IMR-90 (cell line): ENCODE data around the gene SLC28A3. TPM values are rescaled to one million over a fixed set of nuclear protein-coding genes. Genes with fewer than 3 reads are reported as not detected.

Experiments used
- ATAC-seq: fragments of 200-7000 bp; cut with Tn5 transposase; 2 replicates; pipeline ENCODE4 v1.9.1; 2020; ENCODE audit warnings: low read depth, mild to moderate bottlenecking, moderate library complexity
- BruUV-seq: library from RNA; stranded (reverse); fragments of 400-500 nt; replicated peaks from 2 replicates; lab custom pipeline; 2021; lab: Mats Ljungman, UMichigan
- CTCF ChIA-PET: fragments of 300-600 bp; formaldehyde crosslinking; extraction: SDS; loops from one replicate; lab custom pipeline; 2021; ENCODE audit warnings: antibody characterized with exemption; lab: Yijun Ruan, JAX
- POLR2A ChIA-PET: fragments of 300-600 bp; sonication (Branson Sonifier 250); formaldehyde crosslinking; loops from one replicate; lab custom pipeline; 2022; ENCODE audit warnings: antibody characterized with exemption; ENCODE audit not compliant: unreplicated experiment; lab: Charles Lee
- DNase-seq: peaks from one replicate; pipeline ENCODE4 v3.0.0; 2013
- H2AFZ ChIP-seq: replicated peaks from 2 replicates; pipeline ENCODE3; 2013; ENCODE audit warnings: low read length, mild to moderate bottlenecking; ENCODE audit not compliant: poor library complexity
- H2AK5ac ChIP-seq: 2 replicates; pipeline ENCODE4 v1.6.1; 2013; ENCODE audit warnings: low read depth, low read length, inconsistent platforms
- H2AK9ac ChIP-seq: replicated peaks from 2 replicates; pipeline ENCODE3; 2013; ENCODE audit warnings: mild to moderate bottlenecking, low read depth, low read length, moderate library complexity; ENCODE audit not compliant: poor library complexity
- H2BK120ac ChIP-seq: 2 replicates; pipeline ENCODE4 v1.6.1; 2013; ENCODE audit warnings: low read depth, low read length, inconsistent platforms
- H2BK15ac ChIP-seq: 3 replicates; pipeline ENCODE4 v1.6.1; 2013; ENCODE audit warnings: low read depth, low read length, inconsistent platforms
- H2BK20ac ChIP-seq: 2 replicates; pipeline ENCODE4 v1.6.1; 2013; ENCODE audit warnings: low read depth, mild to moderate bottlenecking, inconsistent platforms, low read length, moderate library complexity
- H2BK5ac ChIP-seq: 2 replicates; pipeline ENCODE4 v1.6.1; 2013; ENCODE audit warnings: mild to moderate bottlenecking, low read depth, low read length, inconsistent platforms; ENCODE audit not compliant: poor library complexity, severe bottlenecking
- H3K14ac ChIP-seq: replicated peaks from 2 replicates; pipeline ENCODE4 v1.6.1; 2013; ENCODE audit warnings: low read depth, low read length, inconsistent platforms
- H3K18ac ChIP-seq: 2 replicates; pipeline ENCODE4 v1.6.1; 2013; ENCODE audit warnings: low read depth, low read length, control low read depth
- H3K23ac ChIP-seq: 2 replicates; pipeline ENCODE4 v1.6.1; 2013; ENCODE audit warnings: low read depth, low read length, inconsistent platforms
- H3K27ac ChIP-seq: 2 replicates; pipeline ENCODE4 v1.5.1; 2013; ENCODE audit warnings: mild to moderate bottlenecking, control low read depth, low read length; ENCODE audit not compliant: insufficient read depth
- H3K27me3 ChIP-seq: 2 replicates; pipeline ENCODE4 v1.6.1; 2013; ENCODE audit warnings: low read length; ENCODE audit not compliant: control insufficient read depth, insufficient read depth
- H3K36me3 ChIP-seq: 2 replicates; pipeline ENCODE4 v1.6.1; 2013; ENCODE audit warnings: low read length, mixed read lengths; ENCODE audit not compliant: control insufficient read depth, insufficient read depth
- H3K4ac ChIP-seq: 2 replicates; pipeline ENCODE4 v1.6.1; 2013; ENCODE audit warnings: low read depth, low read length, inconsistent platforms
- H3K4me1 ChIP-seq: 2 replicates; pipeline ENCODE4 v1.6.1; 2013; ENCODE audit warnings: low read length, mixed read lengths; ENCODE audit not compliant: control insufficient read depth, insufficient read depth
- H3K4me2 ChIP-seq: 2 replicates; pipeline ENCODE4 v1.6.1; 2013; ENCODE audit warnings: low read depth, mild to moderate bottlenecking, control low read depth, low read length, moderate library complexity
- H3K4me3 ChIP-seq: 2 replicates; pipeline ENCODE4 v1.5.1; 2013; ENCODE audit warnings: low read depth, mild to moderate bottlenecking, control low read depth, low read length, moderate library complexity; ENCODE audit not compliant: insufficient read depth
- H3K56ac ChIP-seq: 2 replicates; pipeline ENCODE4 v1.6.1; 2013; ENCODE audit warnings: low read length, inconsistent platforms; ENCODE audit not compliant: insufficient read depth; ENCODE audit errors: extremely low read depth
- H3K79me1 ChIP-seq, 2 experiments: 2 replicates each; pipeline ENCODE4 v1.6.1; 2013; ENCODE audit warnings: low read length in 2 of 2, inconsistent platforms in 1 of 2, low read depth in 1 of 2
- H3K9ac ChIP-seq: 2 replicates; pipeline ENCODE4 v1.6.1; 2013; ENCODE audit warnings: low read depth, low read length, control low read depth
- H3K9me1 ChIP-seq: 2 replicates; pipeline ENCODE4 v1.6.1; 2013; ENCODE audit warnings: low read length, inconsistent platforms; ENCODE audit not compliant: insufficient read depth
- H3K9me3 ChIP-seq: 2 replicates; pipeline ENCODE4 v1.6.1; 2013; ENCODE audit warnings: low read length; ENCODE audit not compliant: control insufficient read depth, insufficient read depth
- H4K20me1 ChIP-seq: 2 replicates; pipeline ENCODE4 v1.6.1; 2013; ENCODE audit warnings: low read length, inconsistent platforms; ENCODE audit not compliant: insufficient read depth
- H4K5ac ChIP-seq: 2 replicates; pipeline ENCODE4 v1.6.1; 2013; ENCODE audit warnings: mild to moderate bottlenecking, low read depth, low read length, control low read depth
- H4K8ac ChIP-seq, 2 experiments: 2 replicates each; pipeline ENCODE4 v1.6.1; 2013; ENCODE audit warnings: low read depth in 2 of 2, low read length in 2 of 2, control low read depth in 1 of 2, inconsistent platforms in 1 of 2
- H4K91ac ChIP-seq: 2 replicates; pipeline ENCODE4 v1.6.1; 2013; ENCODE audit warnings: low read depth, low read length, inconsistent platforms; ENCODE audit not compliant: insufficient read depth
- MAFK ChIP-seq: IDR thresholded peaks from 2 replicates; pipeline ENCODE4 v1.6.1; 2012; ENCODE audit warnings: low read depth, low read length, improper control_type of control experiment
- NFE2L2 ChIP-seq: fragments of 150-350 bp; IDR thresholded peaks from 2 replicates; pipeline ENCODE4 v1.6.1; 2016; ENCODE audit warnings: low read depth, mild to moderate bottlenecking, low read length
- RAD21 ChIP-seq: IDR thresholded peaks from 2 replicates; pipeline ENCODE4 v1.6.1; 2012; ENCODE audit warnings: low read length, improper control_type of control experiment
- RCOR1 ChIP-seq: IDR thresholded peaks from 2 replicates; pipeline ENCODE4 v1.6.1; 2012; ENCODE audit warnings: mild to moderate bottlenecking, low read length, improper control_type of control experiment; ENCODE audit not compliant: insufficient replicate concordance
- WGBS, 2 experiments: methylation state at CpG; one replicate each; pipeline versions ENCODE4 v1.1.5 to v1.1.7; 2013; ENCODE audit warnings: missing lambda C conversion rate in 2 of 2; ENCODE audit not compliant: insufficient read length in 1 of 2; ENCODE audit errors: extremely low coverage in 2 of 2; 5-methylcytosine and 5-hydroxymethylcytosine counted together
- dilution Hi-C: fragments of 300-500 bp; cut with HindIII; formaldehyde crosslinking; loops from one replicate; pipeline ENCODE4 v1.14.3; 2018; ENCODE audit warnings: low sequenced_read_pairs; ENCODE audit not compliant: unreplicated experiment
- in situ Hi-C: fragments of 300-500 bp; cut with MboI; formaldehyde crosslinking; loops from 3 replicates; pipeline ENCODE4 v1.14.3; 2019; ENCODE audit warnings: low sequenced_read_pairs, inconsistent platforms, mixed read lengths
- intact Hi-C: fragments of 100-400 bp; cut with micrococcal nuclease; formaldehyde crosslinking; loops from 2 replicates; pipeline ENCODE4 v1.10.0; 2022
- polyA plus RNA-seq, 3 experiments: library from polyadenylated mRNA; depleted of rRNA; stranded (reverse); fragments of >200 nt; gene quantifications; 2 replicates each; pipeline ENCODE4 v1.2.3, GENCODE V29; 2012; ENCODE audit warnings: low replicate concordance in 1 of 3
- total RNA-seq: library from RNA; depleted of rRNA; stranded (reverse); fragments of >200 nt; gene quantifications from 2 replicates; pipeline ENCODE4 v1.2.3, GENCODE V29; 2012

Gene SLC28A3
- total and polyA plus RNA-seq, 2 of the 4 experiments (the other 2 are of a cell fraction) = 1.1 to 2.2 TPM

GRCh38 chr9:84241817-84242373 lies 98.7 kb downstream of the SLC28A3 start:
- H3K79me1 ChIP-seq = no peaks in the 10 kb centered on the region
- no peaks in the 10 kb centered on the region for H3K9me1 ChIP-seq
- H2BK20ac ChIP-seq = no peak overlapping the region
- H3K4me2 ChIP-seq = no peak overlapping the region
- H3K9me3 ChIP-seq = peaks cover 3% of the 10 kb centered on the region; the same call in 1 of the 2 replicates
- no peak for DNase-seq
- no peak overlapping the region for H2AK5ac ChIP-seq
- POLR2A ChIA-PET = no interaction called here
- intact Hi-C loops (no loop called here), in situ Hi-C loops (no loop called here), dilution Hi-C loops (no loop called here)
- peaks cover 2% of the 10 kb centered on the region; the same call in 1 of the 2 replicates for H3K27me3 ChIP-seq
- H2BK5ac ChIP-seq = no peak overlapping the region
- H3K56ac ChIP-seq = no peak overlapping the region
- no peak overlapping the region for H3K4ac ChIP-seq
- TF ChIP-seq MAFK (no peak), NFE2L2 (no peak), RAD21 (no peak), RCOR1 (no peak)
- H2BK15ac ChIP-seq = no peak overlapping the region
- BruUV-seq = no TSS peak
- H3K14ac ChIP-seq = no peak overlapping the region
- no peak overlapping the region for H3K9ac ChIP-seq
- H3K23ac ChIP-seq = no peak overlapping the region
- no peaks in the 10 kb centered on the region for H3K36me3 ChIP-seq
- H3K18ac ChIP-seq = no peak overlapping the region
- 38% methylated on average over 3 of the region's 5 CpGs; no CpG with 5 or more reads in 1 of the 2 experiments for WGBS, 2 experiments
- no peak overlapping the region for H4K8ac ChIP-seq
- no peak overlapping the region for H2BK120ac ChIP-seq
- no peak overlapping the region for H2AK9ac ChIP-seq
- H3K4me1 ChIP-seq = no peaks in the 10 kb centered on the region
- CTCF ChIA-PET = no interaction called here
- H4K5ac ChIP-seq = no peak overlapping the region
- H3K27ac ChIP-seq = no peak overlapping the region
- ATAC-seq = no peak
- no peak overlapping the region for H4K91ac ChIP-seq
- no peak overlapping the region for H2AFZ ChIP-seq
- H3K4me3 ChIP-seq = no peak overlapping the region
- no peaks in the 10 kb centered on the region for H4K20me1 ChIP-seq
